Tibial artery (tissue), 4 donors: ENCODE results near the gene BBOX1.

Experiments used
- DNase-seq, 2 donors: peaks; one replicate each; pipeline ENCODE4 v3.0.0-alpha.2; 2019
- H3K27ac ChIP-seq, 2 donors: fragments of 200-600 bp; sonication (generic) in 1 of 2; 1 replicate in 1 of 2; 2 replicates in 1 of 2; pipeline ENCODE4 v1.5.1; 2018 to 2019; ENCODE audit warnings: mild to moderate bottlenecking in 1 of 2
- H3K27me3 ChIP-seq, 2 donors: fragments of 200-600 bp; sonication (generic) in 1 of 2; one replicate each; pipeline versions ENCODE4 v1.5.1 to v1.6.0; 2016 to 2019
- H3K36me3 ChIP-seq, 3 donors: fragments of 200-600 bp; sonication (generic) in 2 of 3; one replicate each; pipeline ENCODE4 v1.5.1; 2016 to 2019; ENCODE audit warnings: mild to moderate bottlenecking in 2 of 3
- H3K4me1 ChIP-seq, 4 donors: fragments of 200-600 bp; sonication (generic) in 2 of 4; 1 replicate in 3 of 4; 2 replicates in 1 of 4; pipeline ENCODE4 v1.5.1; 2016 to 2019
- H3K4me3 ChIP-seq, 2 donors: fragments of 200-600 bp; sonication (generic) in 1 of 2; 1 replicate in 1 of 2; 2 replicates in 1 of 2; pipeline ENCODE4 v1.5.1; 2018 to 2019; ENCODE audit warnings: mild to moderate bottlenecking in 2 of 2
- H3K9me3 ChIP-seq, 3 donors: fragments of 200-600 bp; sonication (generic) in 1 of 3; one replicate each; pipeline ENCODE4 v1.5.1; 2016 to 2019
- CTCF ChIP-seq, 2 experiments: fragments of 200-600 bp in 1 of 2; fragments of 450-650 bp in 1 of 2; IDR thresholded peaks; one replicate each; pipeline ENCODE4 v1.5.1; 2017 to 2019; ENCODE audit warnings: antibody characterized with exemption in 2 of 2, mild to moderate bottlenecking in 1 of 2, moderate library complexity in 1 of 2
- intact Hi-C: fragments of 100-400 bp; cut with DNase I; formaldehyde crosslinking; loops from one replicate; pipeline ENCODE4 v1.15.0; 2023; ENCODE audit warnings: low total_unique reads

BBOX1 gene

GRCh38 chr11:27094120-27094519, 53.5 kb downstream of the BBOX1 start:
- DNase-seq = no peak
- peak overlapping the region; percentile 45 to 51 for H3K27ac ChIP-seq
- no peaks in the 10 kb centered on the region for H3K27me3 ChIP-seq
- H3K36me3 ChIP-seq = no peaks in the 10 kb centered on the region
- peaks cover 0 to 8% (median 3%) of the 10 kb centered on the region in 3 donors for H3K9me3 ChIP-seq
- intact Hi-C loops = no loop called here
- peaks cover 0 to 36% (median 5%) of the 10 kb centered on the region in 4 donors for H3K4me1 ChIP-seq
- no peak overlapping the region for H3K4me3 ChIP-seq
- TF ChIP-seq CTCF (IDR thresholded peaks at IDR 0.05) = no peak

DNA sequence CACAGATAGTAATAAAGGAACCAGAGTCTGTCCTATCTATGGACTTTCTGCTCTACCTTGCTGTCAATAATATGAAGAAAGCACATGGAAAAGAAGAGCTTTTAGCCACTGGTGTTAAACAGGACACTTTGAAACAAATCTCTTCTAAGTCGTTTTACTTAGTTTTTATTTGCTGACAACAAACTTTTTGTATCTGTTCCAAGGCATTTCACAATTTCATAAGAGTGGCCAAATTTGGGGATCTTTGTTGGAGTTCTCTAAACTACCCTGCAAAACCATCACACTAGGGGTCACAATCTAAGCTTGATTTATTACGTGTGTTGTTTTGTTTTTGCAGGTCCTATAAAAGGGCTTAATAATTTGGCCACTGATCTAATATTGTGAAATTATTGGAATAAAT, 54.4 kb downstream of the BBOX1 start:
- intact Hi-C loops = no loop called here

GRCh38 chr11:27095887-27096286, 55.3 kb downstream of the BBOX1 start:
- Histone ChIP-seq H3K4me3 (no peak overlapping the region), H3K9me3 (peaks cover 0 to under 1% (median 0%) of the 10 kb centered on the region in 3 donors), H3K27ac (peak overlapping the region; percentile 0 to 45), H3K4me1 (peaks cover 0 to 36% (median 5%) of the 10 kb centered on the region in 4 donors), H3K27me3 (no peaks in the 10 kb centered on the region), H3K36me3 (no peaks in the 10 kb centered on the region)
- TF ChIP-seq CTCF (IDR thresholded peaks at IDR 0.05) = no peak
- no peak for DNase-seq
- intact Hi-C loops = no loop called here

More for the DNA sequence above, 54.4 kb downstream of the BBOX1 start:
- Histone ChIP-seq H3K27ac (peak overlapping the region; percentile 45 to 51), H3K4me3 (no peak overlapping the region), H3K36me3 (no peaks in the 10 kb centered on the region), H3K27me3 (no peaks in the 10 kb centered on the region), H3K9me3 (peaks cover 0 to 8% (median 3%) of the 10 kb centered on the region in 3 donors), H3K4me1 (peaks cover 0 to 36% (median 5%) of the 10 kb centered on the region in 4 donors)
- no peak for DNase-seq
- no peak for TF ChIP-seq CTCF (IDR thresholded peaks at IDR 0.05)

DNA sequence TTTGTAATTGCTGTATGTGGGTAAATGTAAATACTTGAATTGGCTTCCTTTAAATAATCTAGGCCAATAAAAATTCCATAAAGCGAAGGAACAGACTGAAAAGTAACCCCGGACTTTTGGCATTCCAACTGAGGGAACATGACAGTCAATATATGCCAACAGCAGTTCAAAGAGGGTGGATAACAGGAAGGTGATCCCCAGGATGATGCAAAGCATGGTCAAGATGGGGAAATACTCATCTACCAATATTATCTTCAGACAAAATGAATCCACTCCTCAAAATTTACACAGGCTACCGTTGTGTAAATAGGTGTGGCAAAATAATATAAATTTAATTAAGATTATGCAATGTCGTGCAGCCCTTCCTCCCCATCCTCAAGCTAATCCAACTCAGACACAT, 56.9 kb downstream of the BBOX1 start:
- no peak for DNase-seq

GRCh38 chr11:27100534-27100933, 59.9 kb downstream of the BBOX1 start:
- Histone ChIP-seq H3K4me3 (no peak overlapping the region), H3K36me3 (no peaks in the 10 kb centered on the region), H3K27me3 (no peaks in the 10 kb centered on the region), H3K27ac (no peak overlapping the region), H3K4me1 (peaks cover 0 to 16% (median 0%) of the 10 kb centered on the region in 4 donors), H3K9me3 (no peaks in the 10 kb centered on the region)
- intact Hi-C loops = no loop called here
- TF ChIP-seq CTCF (IDR thresholded peaks at IDR 0.05) = no peak
- DNase-seq = peak in 1 of 2 donors; percentile 22

More for the DNA sequence above, 56.9 kb downstream of the BBOX1 start:
- Histone ChIP-seq H3K36me3 (no peaks in the 10 kb centered on the region), H3K4me3 (no peak overlapping the region), H3K4me1 (peaks cover 0 to 36% (median 5%) of the 10 kb centered on the region in 4 donors), H3K9me3 (no peaks in the 10 kb centered on the region), H3K27me3 (no peaks in the 10 kb centered on the region), H3K27ac (no peak overlapping the region)
- intact Hi-C loops = no loop called here
- no peak for TF ChIP-seq CTCF (IDR thresholded peaks at IDR 0.05)

DNA sequence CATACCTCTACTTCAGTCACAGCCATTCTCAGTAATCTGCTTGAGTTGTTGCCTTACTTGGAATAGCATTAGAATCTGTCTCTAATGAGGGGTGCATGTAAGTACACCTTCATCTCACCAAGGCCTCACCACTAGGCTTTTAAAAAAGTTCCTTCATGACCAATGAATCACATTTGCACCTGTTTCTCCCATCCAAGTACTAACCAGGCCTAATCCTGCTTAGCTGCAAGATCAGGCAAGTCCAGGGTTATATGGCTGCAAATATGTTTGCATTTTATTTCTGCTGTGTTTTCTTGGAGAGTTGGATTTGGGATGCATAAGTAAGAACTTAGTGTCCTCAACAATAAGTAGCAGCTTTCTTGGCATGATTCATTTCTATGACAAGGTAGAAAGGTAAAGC, 66.9 kb downstream of the BBOX1 start:
- H3K27me3 ChIP-seq = no peaks in the 10 kb centered on the region
- no peak for TF ChIP-seq CTCF (IDR thresholded peaks at IDR 0.05)
- intact Hi-C loops = no loop called here

More for the DNA sequence above, 66.9 kb downstream of the BBOX1 start:
- Histone ChIP-seq H3K27ac (no peak overlapping the region), H3K9me3 (no peaks in the 10 kb centered on the region), H3K4me1 (no peaks in the 10 kb centered on the region), H3K36me3 (no peaks in the 10 kb centered on the region), H3K4me3 (no peak overlapping the region)
- no peak for DNase-seq
